CD4-positive, alpha-beta memory T cell (primary cell): ENCODE measurements around the gene HLF. TPM values are rescaled to one million over a fixed set of nuclear protein-coding genes. Genes with fewer than 3 reads are reported as not detected.

Experiments
- CTCF ChIA-PET: fragments of 350-600 bp; sonication (Branson Sonifier 250); formaldehyde crosslinking; loops from one replicate; lab custom pipeline; 2021; ENCODE audit warnings: inconsistent platforms; ENCODE audit not compliant: partially characterized antibody; lab: Charles Lee
- POLR2A ChIA-PET: fragments of 350-600 bp; sonication (Branson Sonifier 250); formaldehyde crosslinking; loops from one replicate; lab custom pipeline; 2021; ENCODE audit not compliant: partially characterized antibody; lab: Charles Lee
- DNase-seq, 5 donors: peaks; one replicate each; pipeline versions ENCODE4 v3.0.0 to v3.0.0-alpha.2; 2020 to 2022; ENCODE audit warnings: mixed read lengths in 1 of 5
- H3K27ac ChIP-seq: one replicate; pipeline ENCODE4 v1.7.0; 2013; ENCODE audit warnings: low read depth, low read length
- H3K27me3 ChIP-seq: 2 replicates; pipeline ENCODE4 v1.7.0; 2013; ENCODE audit warnings: mild to moderate bottlenecking, low read length, moderate library complexity; ENCODE audit not compliant: insufficient read depth
- H3K36me3 ChIP-seq: 2 replicates; pipeline ENCODE4 v1.7.0; 2013; ENCODE audit warnings: mild to moderate bottlenecking, low read length, moderate library complexity; ENCODE audit not compliant: insufficient read depth
- H3K4me1 ChIP-seq: 2 replicates; pipeline ENCODE4 v1.7.0; 2013; ENCODE audit warnings: mild to moderate bottlenecking, low read length, moderate library complexity; ENCODE audit not compliant: insufficient read depth
- H3K4me3 ChIP-seq, 2 donors: one replicate each; pipeline ENCODE4 v1.7.0; 2013; ENCODE audit warnings: low read length in 2 of 2, mild to moderate bottlenecking in 1 of 2
- H3K9me3 ChIP-seq, 2 donors: one replicate each; pipeline ENCODE4 v1.7.0; 2013; ENCODE audit warnings: low read length in 2 of 2, control low read depth in 1 of 2; ENCODE audit not compliant: control insufficient read depth in 1 of 2
- H3K27ac Mint-ChIP-seq, 7 donors: one replicate each; pipeline ENCODE4 v1.8.0; 2020 to 2021; ENCODE audit warnings: mixed read lengths in 7 of 7, mild to moderate bottlenecking in 6 of 7, inconsistent platforms in 3 of 7, moderate library complexity in 3 of 7
- H3K27me3 Mint-ChIP-seq, 2 donors: one replicate each; pipeline ENCODE4 v1.8.0; 2020 to 2021; ENCODE audit warnings: mixed read lengths in 2 of 2
- H3K36me3 Mint-ChIP-seq, 2 donors: one replicate each; pipeline ENCODE4 v1.8.0; 2020 to 2021; ENCODE audit warnings: mixed read lengths in 2 of 2, inconsistent platforms in 1 of 2, mild to moderate bottlenecking in 1 of 2
- H3K4me1 Mint-ChIP-seq, 4 donors: one replicate each; pipeline ENCODE4 v1.8.0; 2020 to 2021; ENCODE audit warnings: mixed read lengths in 4 of 4, mild to moderate bottlenecking in 1 of 4
- H3K4me3 Mint-ChIP-seq, 8 donors: one replicate each; pipeline ENCODE4 v1.8.0; 2020 to 2021; ENCODE audit warnings: mixed read lengths in 8 of 8, mild to moderate bottlenecking in 7 of 8, moderate library complexity in 6 of 8, inconsistent platforms in 3 of 8
- H3K9me3 Mint-ChIP-seq, 8 donors: one replicate each; pipeline ENCODE4 v1.8.0; 2020 to 2021; ENCODE audit warnings: mixed read lengths in 8 of 8, mild to moderate bottlenecking in 5 of 8, inconsistent platforms in 3 of 8, moderate library complexity in 1 of 8
- intact Hi-C: fragments of 100-400 bp; cut with micrococcal nuclease; formaldehyde crosslinking; loops from one replicate; pipeline ENCODE4 v1.15.1; 2023
- polyA plus RNA-seq, 2 donors: library from polyadenylated mRNA; unstranded; fragments of 300-500 nt; fragmentation: Illumina TruSeq; gene quantifications; one replicate each; pipeline ENCODE4 v1.2.3, GENCODE V29; 2021
- total RNA-seq, 2 experiments: library from RNA; stranded (reverse); gene quantifications; one replicate each; pipeline ENCODE4 v1.2.3, GENCODE V29; 2021

The HLF gene
- total and polyA plus RNA-seq, 4 experiments from 2014 or later = 3.2 to 3.9 (median 3.6) TPM

GRCh38 chr17:55296699-55297098 is 31.9 kb downstream of the HLF start:
- Histone ChIP-seq H3K27ac (no peak overlapping the region), H3K4me3 (no peak overlapping the region), H3K4me1 (no peaks in the 10 kb centered on the region), H3K27me3 (no peaks in the 10 kb centered on the region), H3K9me3 (no peaks in the 10 kb centered on the region), H3K36me3 (no peaks in the 10 kb centered on the region)
- no peak for DNase-seq
- POLR2A ChIA-PET = interaction anchor here (1.2 kb wide), 1 partner anchor 31 kb away, joined by 3 read pairs; no protein-coding TSS in a partner anchor
- peaks cover 0 to 5% (median under 1%) of the 10 kb centered on the region in 4 donors for H3K4me1 Mint-ChIP-seq
- H3K27me3 Mint-ChIP-seq = no peaks in the 10 kb centered on the region
- peaks cover 0 to 7% of the 10 kb centered on the region in 2 donors for H3K36me3 Mint-ChIP-seq
- intact Hi-C loops = loop anchor here (1.0 kb wide), 4 partner anchors 65 to 303 kb away; no protein-coding TSS in a partner anchor
- CTCF ChIA-PET = interaction anchor here (0.6 to 2.3 kb wide), 18 partner anchors 9 to 323 kb away, joined by 3 to 36 read pairs (median 4); partner anchors contain the start of gene HLF
- no peak overlapping the region for H3K4me3 Mint-ChIP-seq
- no peak overlapping the region for H3K27ac Mint-ChIP-seq
- H3K9me3 Mint-ChIP-seq = no peaks in the 10 kb centered on the region

GRCh38 chr17:55298111-55298730 is 33.5 kb downstream of the HLF start:
- no peaks in the 10 kb centered on the region for H3K27me3 ChIP-seq
- H3K4me1 ChIP-seq = no peaks in the 10 kb centered on the region
- Mint-ChIP-seq H3K9me3 (no peaks in the 10 kb centered on the region), H3K36me3 (peaks cover 0 to 7% of the 10 kb centered on the region in 2 donors), H3K4me1 (peaks cover 0 to 5% (median under 1%) of the 10 kb centered on the region in 4 donors), H3K27ac (no peak overlapping the region), H3K27me3 (no peaks in the 10 kb centered on the region), H3K4me3 (no peak overlapping the region)
- ChIA-PET CTCF (interaction anchor here (1.5 to 2.3 kb wide), 3 partner anchors 54 to 242 kb away, joined by 3 to 12 read pairs (median 5); no protein-coding TSS in a partner anchor), POLR2A (no interaction called here)
- H3K27ac ChIP-seq = no peak overlapping the region
- intact Hi-C loops = no loop called here
- DNase-seq = no peak
- H3K4me3 ChIP-seq = no peak overlapping the region
- H3K36me3 ChIP-seq = no peaks in the 10 kb centered on the region
- H3K9me3 ChIP-seq = no peaks in the 10 kb centered on the region

GRCh38 chr17:55299162-55299838 is 34.5 kb downstream of the HLF start:
- no peak for DNase-seq
- Mint-ChIP-seq H3K4me3 (no peak overlapping the region), H3K27me3 (no peaks in the 10 kb centered on the region), H3K9me3 (no peaks in the 10 kb centered on the region), H3K27ac (no peak overlapping the region), H3K36me3 (peaks cover 0 to 7% of the 10 kb centered on the region in 2 donors), H3K4me1 (peaks cover 0 to 5% (median under 1%) of the 10 kb centered on the region in 4 donors)
- ChIA-PET CTCF (interaction anchor here (0.8 to 1.5 kb wide), 2 partner anchors 53 to 307 kb away, joined by 3 to 4 read pairs; no protein-coding TSS in a partner anchor), POLR2A (no interaction called here)
- no peaks in the 10 kb centered on the region for H3K4me1 ChIP-seq
- no peaks in the 10 kb centered on the region for H3K27me3 ChIP-seq
- no peak overlapping the region for H3K27ac ChIP-seq
- intact Hi-C loops = no loop called here
- H3K9me3 ChIP-seq = no peaks in the 10 kb centered on the region
- H3K36me3 ChIP-seq = no peaks in the 10 kb centered on the region
- no peak overlapping the region for H3K4me3 ChIP-seq

GRCh38 chr17:55299890-55300289 is 35.1 kb downstream of the HLF start:
- no peaks in the 10 kb centered on the region for H3K9me3 ChIP-seq
- H3K27ac Mint-ChIP-seq = no peak overlapping the region
- peaks cover 0 to 5% (median under 1%) of the 10 kb centered on the region in 4 donors for H3K4me1 Mint-ChIP-seq
- H3K4me3 Mint-ChIP-seq = no peak overlapping the region
- H3K27me3 ChIP-seq = no peaks in the 10 kb centered on the region
- no peaks in the 10 kb centered on the region for H3K9me3 Mint-ChIP-seq
- H3K36me3 ChIP-seq = no peaks in the 10 kb centered on the region
- no peak for DNase-seq
- POLR2A ChIA-PET = no interaction called here
- no peak overlapping the region for H3K27ac ChIP-seq
- no peaks in the 10 kb centered on the region for H3K4me1 ChIP-seq
- no peaks in the 10 kb centered on the region for H3K27me3 Mint-ChIP-seq
- H3K36me3 Mint-ChIP-seq = peaks cover 0 to 7% of the 10 kb centered on the region in 2 donors
- CTCF ChIA-PET = interaction anchor here (0.8 to 1.2 kb wide), 2 partner anchors 306 to 308 kb away, joined by 4 to 5 read pairs; no protein-coding TSS in a partner anchor
- H3K4me3 ChIP-seq = no peak overlapping the region
- intact Hi-C loops = no loop called here

- no peaks in the 10 kb centered on the region for H3K9me3 Mint-ChIP-seq
- Histone ChIP-seq H3K9me3 (no peaks in the 10 kb centered on the region), H3K27me3 (no peaks in the 10 kb centered on the region), H3K4me1 (no peaks in the 10 kb centered on the region), H3K36me3 (no peaks in the 10 kb centered on the region), H3K27ac (no peak overlapping the region), H3K4me3 (no peak overlapping the region)
- no peak for DNase-seq
- POLR2A ChIA-PET = no interaction called here
- CTCF ChIA-PET = interaction anchor here (0.8 to 1.2 kb wide), 2 partner anchors 307 to 308 kb away, joined by 4 to 5 read pairs; no protein-coding TSS in a partner anchor
- peaks cover 0 to 7% of the 10 kb centered on the region in 2 donors for H3K36me3 Mint-ChIP-seq
- no peak overlapping the region for H3K4me3 Mint-ChIP-seq
- H3K27me3 Mint-ChIP-seq = no peaks in the 10 kb centered on the region
- intact Hi-C loops = no loop called here
- H3K27ac Mint-ChIP-seq = no peak overlapping the region
- peaks cover 0 to 1% (median under 1%) of the 10 kb centered on the region in 4 donors for H3K4me1 Mint-ChIP-seq
These were observed 35.9 kb downstream of the HLF start for GRCh38 chr17:55300479-55301290.

- H3K9me3 ChIP-seq = no peaks in the 10 kb centered on the region
- no peak overlapping the region for H3K27ac ChIP-seq
- H3K4me3 ChIP-seq = no peak overlapping the region
- DNase-seq = no peak
- no peaks in the 10 kb centered on the region for H3K27me3 ChIP-seq
- peaks cover 0 to 2% (median 0%) of the 10 kb centered on the region in 8 donors for H3K9me3 Mint-ChIP-seq
- H3K36me3 ChIP-seq = no peaks in the 10 kb centered on the region
- H3K36me3 Mint-ChIP-seq = peaks cover 0 to 7% of the 10 kb centered on the region in 2 donors
- no peak overlapping the region for H3K27ac Mint-ChIP-seq
- peaks cover 0 to 1% (median 0%) of the 10 kb centered on the region in 4 donors for H3K4me1 Mint-ChIP-seq
- no peak overlapping the region for H3K4me3 Mint-ChIP-seq
- ChIA-PET POLR2A (no interaction called here), CTCF (no interaction called here)
- no peaks in the 10 kb centered on the region for H3K27me3 Mint-ChIP-seq
- intact Hi-C loops = no loop called here
- H3K4me1 ChIP-seq = no peaks in the 10 kb centered on the region
These were observed 37.0 kb downstream of the HLF start for GRCh38 chr17:55301521-55302406.
